Karpas-422 (cell line): ENCODE measurements around the gene FLYWCH2. TPM values are rescaled to one million over a fixed set of nuclear protein-coding genes. Genes with fewer than 3 reads are reported as not detected.
"Not testable (repeated sequence)": the region's sequence is repeated elsewhere in the genome, so short reads cannot be mapped to it uniquely, and the experiment has no call there.

Source experiments
- DNase-seq: peaks from one replicate; pipeline ENCODE4 v3.0.0-alpha.2; 2015
- H2AFZ ChIP-seq: fragments of 200-600 bp; sonication (generic); 2 replicates; pipeline ENCODE4 v1.6.1; 2014; ENCODE audit warnings: antibody characterized with exemption, low read length, mixed read lengths
- H3K27ac ChIP-seq: fragments of 200-600 bp; sonication (generic); 2 replicates; pipeline ENCODE4 v1.5.1; 2014; ENCODE audit warnings: mild to moderate bottlenecking, low read length, moderate library complexity
- H3K27me3 ChIP-seq: fragments of 200-600 bp; sonication (generic); 2 replicates; pipeline ENCODE4 v1.6.1; 2014; ENCODE audit warnings: low read length, mixed read lengths
- H3K36me3 ChIP-seq: fragments of 200-600 bp; sonication (generic); 2 replicates; pipeline ENCODE4 v1.6.1; 2014; ENCODE audit warnings: low read length, mixed read lengths; ENCODE audit not compliant: insufficient read depth
- H3K4me1 ChIP-seq: fragments of 200-600 bp; sonication (generic); 2 replicates; pipeline ENCODE4 v1.6.1; 2014; ENCODE audit warnings: mild to moderate bottlenecking, low read length, mixed read lengths
- H3K4me2 ChIP-seq: fragments of 200-600 bp; sonication (generic); 2 replicates; pipeline ENCODE4 v1.6.1; 2014; ENCODE audit warnings: low read length, low read depth, mild to moderate bottlenecking; ENCODE audit not compliant: poor library complexity, severe bottlenecking
- H3K4me3 ChIP-seq: fragments of 200-600 bp; sonication (generic); 2 replicates; pipeline ENCODE4 v1.5.1; 2014; ENCODE audit warnings: mild to moderate bottlenecking, antibody characterized with exemption, low read length, mixed read lengths
- H3K79me2 ChIP-seq: fragments of 200-600 bp; sonication (generic); 2 replicates; pipeline ENCODE4 v1.6.1; 2014; ENCODE audit warnings: mild to moderate bottlenecking, low read length, mixed read lengths
- H3K9ac ChIP-seq: fragments of 200-600 bp; sonication (generic); 2 replicates; pipeline ENCODE4 v1.6.0; 2014; ENCODE audit warnings: low read length
- H3K9me2 ChIP-seq: fragments of 200-600 bp; sonication (generic), shearing (Covaris generic); replicated peaks from 2 replicates; pipeline ENCODE4 v1.6.0; 2014; ENCODE audit warnings: mild to moderate bottlenecking, low read length, moderate library complexity; ENCODE audit not compliant: insufficient read depth
- H3K9me3 ChIP-seq: fragments of 300-700, 200-600 bp; sonication (generic); 2 replicates; pipeline ENCODE4 v1.6.1; 2014; ENCODE audit warnings: low read length, mixed read lengths
- H4K20me1 ChIP-seq: fragments of 200-600 bp; sonication (generic); 2 replicates; pipeline ENCODE4 v1.6.1; 2014; ENCODE audit warnings: mild to moderate bottlenecking, antibody characterized with exemption, low read length, low read depth; ENCODE audit not compliant: insufficient read depth
- total RNA-seq: library from RNA; depleted of rRNA; stranded (reverse); fragments of >200 nt; shearing (Covaris generic); gene quantifications from 2 replicates; pipeline ENCODE4 v1.2.3, GENCODE V29; 2014; ENCODE audit warnings: low replicate concordance

FLYWCH2 gene
- total RNA-seq, 1 experiment from 2014 or later: 63.5 TPM

- H3K27ac ChIP-seq, H3K9ac ChIP-seq, H4K20me1 ChIP-seq, H3K4me2 ChIP-seq, H3K27me3 ChIP-seq, H3K9me3 ChIP-seq, H3K4me1 ChIP-seq, H2AFZ ChIP-seq, H3K79me2 ChIP-seq, DNase-seq, H3K4me3 ChIP-seq, H3K36me3 ChIP-seq, H3K9me2 ChIP-seq: not testable (repeated sequence)
These were observed 48.4 kb downstream of the FLYWCH2 start for GRCh38 chr16:2931231-2931914.

- H3K9me2 ChIP-seq: no peaks in the 10 kb centered on the region
- H4K20me1 ChIP-seq: no peaks in the 10 kb centered on the region
- H3K4me3 ChIP-seq: no peak overlapping the region
- no peak overlapping the region for H3K4me2 ChIP-seq
- no peak overlapping the region for H2AFZ ChIP-seq
- no peaks in the 10 kb centered on the region for H3K9me3 ChIP-seq
- H3K79me2 ChIP-seq: no peaks in the 10 kb centered on the region
- no peaks in the 10 kb centered on the region for H3K4me1 ChIP-seq
- no peak for DNase-seq
- no peaks in the 10 kb centered on the region for H3K27me3 ChIP-seq
- H3K36me3 ChIP-seq: no peaks in the 10 kb centered on the region
- H3K27ac ChIP-seq: no peak overlapping the region
- H3K9ac ChIP-seq: no peak overlapping the region
These were observed 50.1 kb downstream of the FLYWCH2 start for GRCh38 chr16:2933136-2933535.

GRCh38 chr16:2933701-2934100, 50.7 kb downstream of the FLYWCH2 start:
- Histone ChIP-seq H3K79me2 (no peaks in the 10 kb centered on the region), H3K4me2 (no peak overlapping the region), H3K9me2 (no peaks in the 10 kb centered on the region), H3K4me3 (no peak overlapping the region), H3K9ac (no peak overlapping the region), H2AFZ (no peak overlapping the region), H3K27ac (no peak overlapping the region), H3K9me3 (no peaks in the 10 kb centered on the region), H3K27me3 (no peaks in the 10 kb centered on the region), H4K20me1 (no peaks in the 10 kb centered on the region), H3K4me1 (no peaks in the 10 kb centered on the region), H3K36me3 (no peaks in the 10 kb centered on the region)
- DNase-seq: no peak

GRCh38 chr16:2934450-2934849, 51.4 kb downstream of the FLYWCH2 start:
- Histone ChIP-seq H3K79me2 (no peaks in the 10 kb centered on the region), H3K4me3 (no peak overlapping the region), H3K9me3 (no peaks in the 10 kb centered on the region), H3K9me2 (no peaks in the 10 kb centered on the region), H3K27me3 (no peaks in the 10 kb centered on the region), H4K20me1 (no peaks in the 10 kb centered on the region), H3K4me2 (no peak overlapping the region), H3K36me3 (no peaks in the 10 kb centered on the region), H2AFZ (no peak overlapping the region), H3K27ac (no peak overlapping the region), H3K9ac (no peak overlapping the region), H3K4me1 (no peaks in the 10 kb centered on the region)
- no peak for DNase-seq

- H3K4me1 ChIP-seq: no peaks in the 10 kb centered on the region
- H3K4me3 ChIP-seq: no peak overlapping the region
- peaks cover 8% of the 10 kb centered on the region; the same call in 1 of the 2 replicates for H3K36me3 ChIP-seq
- H3K79me2 ChIP-seq: no peaks in the 10 kb centered on the region
- no peaks in the 10 kb centered on the region for H3K9me3 ChIP-seq
- H2AFZ ChIP-seq: no peak overlapping the region
- no peak overlapping the region for H3K27ac ChIP-seq
- no peaks in the 10 kb centered on the region for H3K27me3 ChIP-seq
- no peak for DNase-seq
- H3K4me2 ChIP-seq: no peak overlapping the region
- H3K9ac ChIP-seq: no peak overlapping the region
- no peaks in the 10 kb centered on the region for H3K9me2 ChIP-seq
- no peaks in the 10 kb centered on the region for H4K20me1 ChIP-seq
These were observed 53.5 kb downstream of the FLYWCH2 start for GRCh38 chr16:2936436-2937011.

GRCh38 chr16:2937170-2937569, 54.2 kb downstream of the FLYWCH2 start:
- H3K9me2 ChIP-seq: no peaks in the 10 kb centered on the region
- H3K9me3 ChIP-seq: no peaks in the 10 kb centered on the region
- peaks cover 8% of the 10 kb centered on the region; the same call in 1 of the 2 replicates for H3K36me3 ChIP-seq
- H3K9ac ChIP-seq: no peak overlapping the region
- no peaks in the 10 kb centered on the region for H3K27me3 ChIP-seq
- no peaks in the 10 kb centered on the region for H3K79me2 ChIP-seq
- no peaks in the 10 kb centered on the region for H4K20me1 ChIP-seq
- no peak overlapping the region for H3K27ac ChIP-seq
- H3K4me3 ChIP-seq: no peak overlapping the region
- no peak overlapping the region for H2AFZ ChIP-seq
- no peak overlapping the region for H3K4me2 ChIP-seq
- no peak for DNase-seq
- H3K4me1 ChIP-seq: no peaks in the 10 kb centered on the region

GRCh38 chr16:2938206-2938605, 55.2 kb downstream of the FLYWCH2 start:
- Histone ChIP-seq H3K9ac (no peak overlapping the region), H3K79me2 (no peaks in the 10 kb centered on the region), H3K4me2 (no peak overlapping the region), H3K4me1 (no peaks in the 10 kb centered on the region), H3K36me3 (peaks cover 10% of the 10 kb centered on the region; the same call in 1 of the 2 replicates), H4K20me1 (no peaks in the 10 kb centered on the region), H3K27me3 (no peaks in the 10 kb centered on the region), H3K9me2 (no peaks in the 10 kb centered on the region), H3K9me3 (no peaks in the 10 kb centered on the region), H2AFZ (no peak overlapping the region), H3K27ac (no peak overlapping the region), H3K4me3 (no peak overlapping the region)
- DNase-seq: no peak

- Histone ChIP-seq H3K79me2 (no peaks in the 10 kb centered on the region), H3K4me3 (no peak overlapping the region), H3K27ac (no peak overlapping the region), H3K4me1 (no peaks in the 10 kb centered on the region), H3K9me2 (no peaks in the 10 kb centered on the region), H4K20me1 (no peaks in the 10 kb centered on the region), H3K36me3 (peaks cover 10% of the 10 kb centered on the region; the same call in 1 of the 2 replicates), H3K27me3 (no peaks in the 10 kb centered on the region), H2AFZ (no peak overlapping the region), H3K4me2 (no peak overlapping the region), H3K9me3 (no peaks in the 10 kb centered on the region), H3K9ac (no peak overlapping the region)
- no peak for DNase-seq
These were observed 57.0 kb downstream of the FLYWCH2 start for GRCh38 chr16:2939968-2940367.
